ENCODE data around the gene SCLY.

SCLY gene

DNA sequence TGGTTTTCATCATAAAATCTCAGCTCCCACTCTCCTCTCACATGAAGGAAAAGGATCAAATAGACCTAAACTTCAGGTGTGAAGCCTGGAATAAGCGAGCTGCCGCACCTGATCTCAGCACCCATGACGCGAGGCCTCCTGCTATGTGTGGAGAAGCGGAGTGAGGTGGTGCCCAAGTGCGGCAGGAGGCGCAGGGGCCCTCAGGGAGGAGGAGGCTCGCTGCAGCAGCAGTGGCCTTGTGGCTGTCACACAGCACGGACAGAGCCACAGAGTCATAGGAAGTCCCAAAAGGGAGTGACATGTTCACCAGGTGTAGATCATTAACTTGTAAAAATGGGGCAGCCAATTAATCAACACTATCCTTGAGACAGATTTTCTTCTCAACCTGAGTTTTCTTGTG, 9.1 kb downstream of the SCLY start:
- no peak for DNase-seq (ENCODE audit: low read depth in 2 of 2)

DNA sequence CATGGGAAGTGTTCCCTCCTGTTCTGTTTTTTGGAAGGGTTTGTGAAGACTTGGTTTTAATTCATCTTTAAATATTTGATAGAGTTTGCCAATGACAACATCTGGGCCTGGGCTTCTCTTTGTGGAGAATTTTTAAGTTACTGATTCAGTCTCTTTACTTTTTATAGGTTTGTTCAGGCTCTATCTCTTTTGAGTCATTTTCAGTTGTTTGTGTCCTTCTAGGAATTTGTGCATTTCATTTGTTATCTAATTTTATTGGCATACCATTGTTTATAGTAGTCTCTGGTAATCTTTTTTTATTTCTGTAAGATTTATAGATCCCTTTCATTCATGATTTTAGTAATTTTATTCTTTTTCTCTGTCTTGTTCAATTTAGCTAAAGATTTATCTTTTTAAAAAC, 14.6 kb downstream of the SCLY start:
- no peak for DNase-seq (ENCODE audit: low read depth in 2 of 2)

DNA sequence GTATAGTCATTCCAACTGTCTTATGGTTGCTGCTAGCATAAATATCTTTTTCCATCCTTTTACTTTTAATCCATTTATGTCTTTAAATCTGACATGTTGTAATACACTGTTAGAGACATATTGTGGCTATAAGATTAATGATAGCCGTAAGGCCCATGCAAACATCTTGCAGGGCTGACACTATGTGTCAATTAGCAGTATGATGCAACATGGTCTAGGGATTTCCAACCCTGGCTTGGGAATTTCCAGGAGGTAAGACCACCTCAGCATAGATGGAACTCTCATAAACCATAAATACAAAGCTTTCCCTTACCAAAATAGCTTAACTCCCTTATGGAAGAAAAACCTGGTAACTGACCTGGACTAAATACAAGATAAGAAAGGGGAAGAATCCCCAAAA, 16.5 kb downstream of the SCLY start:
- DNase-seq (ENCODE audit: low read depth in 2 of 2), result no peak

DNA sequence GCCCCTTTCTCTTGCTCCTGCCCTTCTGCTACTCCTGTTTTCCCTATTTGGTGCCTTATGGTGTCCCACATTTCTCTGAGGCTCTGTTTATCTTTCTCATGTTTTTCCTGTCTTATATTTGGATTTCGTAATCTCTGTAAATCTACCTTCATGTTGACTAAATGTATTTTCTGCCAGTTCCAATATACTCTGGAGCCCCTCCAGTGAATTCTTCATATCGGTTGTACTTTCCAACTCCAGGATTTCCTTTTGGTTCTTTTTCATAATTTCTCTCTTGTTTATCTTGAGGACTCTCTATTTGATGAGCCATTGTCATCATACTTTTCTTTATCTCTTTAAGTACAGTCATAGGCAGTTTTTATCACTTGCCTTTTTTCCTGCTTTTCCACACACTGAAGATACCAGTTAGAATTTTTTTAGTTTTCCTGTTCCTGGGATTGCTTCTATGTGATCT, 19.1 kb downstream of the SCLY start:
- no peak for DNase-seq (ENCODE audit: low read depth in 2 of 2)

DNA sequence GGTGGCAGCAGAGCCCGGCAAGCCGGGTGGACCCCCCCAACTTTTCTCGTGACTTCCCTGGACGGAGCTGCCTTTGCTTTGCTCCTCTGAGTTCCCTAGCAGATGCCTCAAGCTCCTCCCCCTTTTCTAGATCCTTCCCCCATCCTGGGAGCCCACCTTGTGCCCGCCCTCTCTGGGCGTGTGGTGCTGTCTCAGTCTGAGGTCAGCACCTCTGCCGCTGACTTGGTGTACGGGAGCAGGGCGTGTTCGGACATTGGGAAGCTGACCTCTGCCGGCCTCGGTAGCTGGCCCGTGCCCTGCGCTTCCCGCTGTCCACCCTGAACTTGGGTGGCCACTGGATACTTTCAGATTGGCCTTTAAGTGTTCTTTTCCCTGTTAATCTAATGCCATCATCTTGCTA, 19.7 kb downstream of the SCLY start:
- no peak for DNase-seq (ENCODE audit: low read depth in 2 of 2)

DNA sequence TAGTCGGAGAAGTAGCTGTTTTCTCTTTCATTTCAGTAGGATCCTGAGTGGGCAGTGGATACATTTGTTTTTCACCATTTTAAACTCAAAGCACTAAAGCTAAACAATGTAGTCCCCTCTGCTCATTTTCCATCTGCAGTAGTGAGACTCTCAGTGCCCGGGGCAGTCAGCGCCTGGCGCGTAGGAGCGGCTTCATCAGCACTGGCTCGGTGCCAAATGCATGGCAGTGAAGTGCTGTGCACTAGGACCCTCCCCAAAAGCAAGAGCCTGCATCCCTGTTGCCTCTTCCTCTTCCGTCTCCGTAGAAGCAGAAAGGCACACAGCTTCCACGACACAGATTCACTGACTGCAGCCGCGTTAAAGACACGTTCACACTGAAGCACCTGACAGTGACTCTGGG, 20.3 kb downstream of the SCLY start:
- no peak for DNase-seq (ENCODE audit: low read depth in 2 of 2)

DNA sequence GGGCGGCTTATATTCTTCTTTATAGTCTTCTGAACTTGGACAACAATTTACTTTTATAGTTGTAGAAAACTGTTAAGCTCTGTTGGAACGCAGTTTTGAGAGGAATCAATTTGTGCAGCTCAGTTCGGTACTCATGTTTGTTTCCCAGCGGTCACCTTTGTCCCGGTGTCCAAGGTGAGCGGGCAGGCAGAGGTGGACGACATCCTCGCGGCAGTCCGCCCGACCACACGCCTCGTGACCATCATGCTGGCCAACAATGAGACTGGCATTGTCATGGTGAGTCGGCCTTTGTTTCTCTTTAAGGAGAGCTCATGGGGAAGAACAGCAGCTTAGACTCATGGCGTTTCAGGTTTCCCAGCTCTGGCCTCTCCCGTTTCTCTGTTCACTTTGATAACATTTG, 20.8 kb downstream of the SCLY start:
- no peak for DNase-seq (ENCODE audit: low read depth in 2 of 2)

DNA sequence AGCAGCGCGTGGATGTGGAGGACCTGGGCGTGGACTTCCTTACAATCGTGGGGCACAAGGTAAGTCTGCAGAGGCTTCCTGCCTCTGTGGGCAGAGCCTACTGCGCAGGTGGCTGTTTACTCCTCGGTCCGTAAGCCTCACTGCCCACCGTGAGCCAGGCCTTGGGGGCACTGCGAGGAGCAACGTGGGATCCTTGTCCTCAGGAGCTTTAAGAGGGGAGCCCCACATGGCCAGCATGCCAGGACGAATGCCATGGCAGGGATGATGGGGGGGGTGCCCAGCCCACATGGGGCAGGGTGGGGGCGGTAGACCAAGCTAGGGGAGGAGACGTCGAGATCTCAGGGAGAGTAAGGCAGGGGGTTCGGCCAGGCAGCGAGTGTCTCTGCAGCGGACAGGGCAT, 21.4 kb downstream of the SCLY start:
- DNase-seq (ENCODE audit: low read depth in 2 of 2), result no peak

DNA sequence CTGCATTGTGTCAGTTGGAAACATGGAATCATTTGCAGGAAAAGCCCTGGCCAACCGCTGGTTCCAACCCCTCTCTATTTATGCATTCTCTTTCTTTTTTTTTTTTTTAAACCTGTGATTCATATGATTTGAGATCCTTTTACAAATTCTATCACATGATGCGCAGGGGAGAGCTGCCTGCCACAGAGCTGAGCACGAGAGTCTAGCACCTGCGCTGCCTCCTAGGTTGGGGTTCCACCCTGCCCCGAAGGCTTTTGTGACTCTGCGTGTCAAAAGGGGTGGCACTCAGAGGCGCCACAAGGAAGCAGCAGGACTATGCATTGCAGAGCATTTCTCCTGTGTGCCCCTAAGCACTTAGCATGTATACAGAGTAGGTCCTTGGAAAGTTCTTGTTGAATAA, 22.0 kb downstream of the SCLY start:
- DNase-seq (ENCODE audit: low read depth in 2 of 2), result no peak

DNA sequence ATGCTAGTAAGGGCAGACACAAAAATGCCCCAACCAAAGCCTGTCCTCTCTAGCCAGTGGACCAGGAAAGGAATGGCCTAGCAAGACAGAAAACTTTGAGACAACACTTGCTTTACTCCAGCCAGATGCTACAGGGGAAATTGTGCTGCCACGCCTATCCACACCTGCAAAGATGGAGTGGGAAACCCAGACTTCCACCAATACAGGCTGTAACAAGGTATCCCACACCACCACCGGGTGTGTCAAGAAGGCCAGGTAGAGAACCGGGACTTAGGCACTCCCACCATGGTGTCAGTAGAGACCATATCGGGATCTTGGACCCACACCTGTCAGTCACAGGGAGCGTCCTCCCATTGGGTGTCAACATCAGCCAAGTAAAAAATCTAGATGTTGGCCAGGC, 23.1 kb downstream of the SCLY start:
- DNase-seq (ENCODE audit: low read depth in 2 of 2), result no peak

DNA sequence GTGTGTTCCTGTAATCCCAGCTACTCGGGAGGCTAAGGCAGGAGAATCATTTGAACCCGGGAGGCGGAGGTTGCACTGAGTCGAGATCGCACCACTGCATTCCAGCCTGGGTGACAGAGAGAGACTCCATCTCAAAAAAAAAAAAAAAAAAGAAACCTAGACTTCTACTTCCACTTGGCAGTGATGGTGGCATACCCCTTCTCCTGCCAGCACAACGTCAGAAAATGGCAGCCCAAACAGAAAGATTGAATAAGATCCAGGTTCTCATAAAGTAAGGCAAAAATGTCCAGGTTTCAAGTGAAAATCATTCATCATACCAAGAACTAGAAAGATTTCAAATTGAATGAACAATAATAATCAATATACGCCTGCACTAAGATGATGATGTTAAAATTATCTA, 24.0 kb downstream of the SCLY start:
- no peak for DNase-seq (ENCODE audit: low read depth in 2 of 2)

DNA sequence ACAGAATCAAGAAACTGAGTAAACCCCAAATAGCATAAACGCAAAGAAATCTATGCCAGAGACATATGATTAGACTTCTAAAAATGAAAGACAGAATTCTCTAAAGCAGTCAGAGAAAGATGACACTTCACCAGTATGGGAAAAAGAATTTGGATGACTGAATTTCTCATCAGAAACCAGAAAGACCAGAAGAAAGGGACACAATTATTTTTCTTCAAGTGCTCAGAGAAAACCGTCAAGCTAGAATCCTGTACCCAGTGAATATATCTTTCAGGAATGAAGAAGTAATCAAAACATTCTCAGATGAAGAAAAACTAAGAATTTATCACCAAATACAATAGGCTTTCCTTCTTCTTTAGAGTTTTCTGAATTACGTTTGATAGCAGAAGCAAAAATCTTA, 25.1 kb downstream of the SCLY start:
- DNase-seq (ENCODE audit: low read depth in 2 of 2), result no peak

DNA sequence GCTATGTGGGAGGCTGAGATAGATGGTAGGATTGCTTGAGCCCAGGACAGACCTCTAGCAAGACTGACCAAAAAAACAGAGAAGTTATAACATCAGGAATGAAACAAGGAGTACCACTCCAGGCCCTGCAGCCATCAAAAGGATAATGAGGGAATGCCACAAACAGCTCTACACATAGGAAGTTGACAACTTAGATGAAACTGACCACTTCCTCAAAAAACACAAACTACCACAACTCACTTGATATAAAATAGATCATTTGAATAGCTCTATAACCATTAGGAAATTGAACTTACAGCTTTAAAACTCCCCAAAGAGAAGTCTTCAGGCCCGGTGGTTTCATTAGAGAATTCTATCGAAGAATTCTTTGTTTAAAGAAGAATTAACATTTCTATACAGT, 26.4 kb downstream of the SCLY start:
- no peak for DNase-seq (ENCODE audit: low read depth in 2 of 2)

DNA sequence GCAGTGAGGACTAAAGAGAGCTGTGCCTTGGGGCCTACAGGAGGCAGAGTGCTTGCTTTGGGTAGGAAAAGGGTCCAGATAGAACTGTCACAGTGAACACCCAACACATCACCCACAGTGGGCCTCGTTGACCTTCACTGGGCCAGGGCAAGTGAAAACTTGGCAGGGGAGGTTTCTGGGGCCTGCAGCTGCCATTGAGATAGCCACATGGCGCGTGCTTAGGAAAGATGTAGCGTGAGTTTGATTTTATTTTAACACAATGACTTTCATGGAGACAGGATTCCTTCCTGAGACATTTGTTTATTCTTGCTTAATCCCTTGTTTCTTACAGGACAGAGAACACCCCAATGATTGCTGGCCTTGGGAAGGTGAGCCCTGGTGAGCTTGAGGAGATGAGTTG, 30.1 kb downstream of the SCLY start:
- no peak for DNase-seq (ENCODE audit: low read depth in 2 of 2)

DNA sequence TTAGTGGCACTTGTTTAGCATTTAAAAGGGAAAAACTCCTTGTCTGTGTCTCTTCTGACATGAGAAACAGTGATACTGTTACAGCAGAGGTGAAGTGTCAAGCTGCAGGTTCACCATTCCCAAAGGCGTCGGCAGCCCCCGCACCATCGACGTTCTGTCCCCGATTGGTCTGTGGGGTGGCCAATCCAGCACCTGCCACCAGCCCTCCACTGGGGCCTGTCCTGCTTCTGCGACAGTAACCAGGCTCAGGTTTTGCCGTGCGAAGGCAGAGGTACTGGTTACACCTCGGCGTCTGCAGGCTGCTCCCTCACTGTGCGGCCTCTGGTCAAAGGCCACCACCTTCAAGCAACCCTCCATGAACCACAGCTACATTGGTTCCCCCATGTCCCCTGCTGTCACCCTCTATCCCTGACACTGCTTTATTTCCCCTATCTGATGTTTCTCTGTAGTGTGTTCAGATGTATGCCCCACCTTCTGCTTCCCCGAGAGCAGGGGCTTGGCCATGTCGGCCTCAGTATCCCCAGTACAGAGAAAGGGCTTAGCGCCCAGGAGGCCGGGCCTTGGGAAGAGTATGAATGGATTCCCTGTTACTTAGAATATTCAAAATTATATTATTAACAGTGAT, 30.7 kb downstream of the SCLY start:
- no peak for DNase-seq (ENCODE audit: low read depth in 2 of 2)

DNA sequence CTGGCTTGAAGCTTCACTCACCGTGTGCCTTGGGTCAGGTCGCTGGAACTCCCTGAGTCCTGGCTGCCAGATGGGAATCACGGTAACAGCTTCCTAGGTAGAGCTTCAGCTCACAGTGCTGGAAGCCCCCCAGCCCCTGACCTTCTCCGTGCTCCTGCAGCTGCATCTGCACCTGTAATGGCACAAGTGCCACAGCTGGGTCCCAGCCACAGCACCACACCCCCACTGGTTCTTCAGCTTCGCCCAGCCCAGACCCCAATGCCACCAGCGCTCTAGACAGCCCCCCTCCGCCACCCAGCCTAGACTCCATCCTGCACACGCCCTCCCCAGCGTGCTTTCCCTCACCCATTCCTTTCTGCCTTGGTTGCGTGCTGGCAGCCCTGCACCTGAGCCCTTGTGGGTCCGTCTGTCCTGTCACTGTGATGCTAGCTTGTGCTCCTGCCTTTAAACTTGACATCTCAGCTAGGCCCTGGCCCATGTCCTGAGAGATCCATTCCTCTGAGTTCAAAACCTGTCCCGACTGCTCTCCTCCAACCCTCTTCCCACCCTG, 31.8 kb downstream of the SCLY start:
- DNase-seq (ENCODE audit: low read depth in 2 of 2), result no peak

DNA sequence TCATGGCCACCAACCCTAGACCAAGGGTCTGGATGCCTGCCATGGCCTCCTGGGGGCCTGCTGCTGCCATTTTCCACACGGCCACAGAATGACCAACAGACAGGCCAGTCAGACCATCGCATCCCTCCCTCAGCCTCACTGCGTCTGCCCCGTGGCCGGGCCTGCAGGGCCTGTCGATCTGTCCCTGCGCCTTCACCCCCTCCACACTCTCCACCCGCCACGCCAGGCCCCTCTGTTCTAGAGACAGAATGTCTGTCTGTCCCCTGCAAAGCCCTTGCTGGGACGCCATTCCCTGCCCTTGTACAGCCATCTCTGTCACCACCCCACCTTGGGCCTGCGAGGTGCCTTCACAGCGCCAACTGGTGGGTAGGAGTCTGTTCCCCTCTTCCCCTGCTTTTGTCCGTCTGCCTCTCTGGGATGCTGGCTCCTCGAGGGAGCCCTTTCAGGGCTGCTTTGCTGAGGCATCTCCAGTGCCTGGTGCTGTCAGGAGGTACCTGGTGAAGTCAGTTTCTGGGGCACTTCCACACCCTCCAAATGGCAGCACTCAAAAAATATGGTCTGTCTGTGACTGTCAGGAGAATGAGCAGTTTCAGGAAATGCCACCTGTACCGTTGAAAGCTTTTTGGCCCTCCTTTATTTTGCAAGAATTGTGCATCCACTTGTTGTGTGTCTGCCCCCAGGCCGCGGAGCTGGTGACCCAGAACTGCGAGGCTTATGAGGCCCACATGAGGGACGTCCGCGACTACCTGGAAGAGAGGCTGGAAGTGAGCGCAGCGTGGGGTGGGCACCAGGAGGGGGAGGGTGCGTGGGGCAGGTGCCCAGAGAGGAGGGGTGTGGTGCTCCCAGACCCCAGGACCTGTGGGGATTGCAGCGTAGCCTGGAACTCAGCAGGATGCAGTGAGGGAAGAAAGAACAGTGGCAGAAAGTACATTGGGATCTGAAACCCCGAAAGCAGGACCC, 32.7 kb downstream of the SCLY start:
- DNase-seq (ENCODE audit: low read depth in 2 of 2), result no peak

DNA sequence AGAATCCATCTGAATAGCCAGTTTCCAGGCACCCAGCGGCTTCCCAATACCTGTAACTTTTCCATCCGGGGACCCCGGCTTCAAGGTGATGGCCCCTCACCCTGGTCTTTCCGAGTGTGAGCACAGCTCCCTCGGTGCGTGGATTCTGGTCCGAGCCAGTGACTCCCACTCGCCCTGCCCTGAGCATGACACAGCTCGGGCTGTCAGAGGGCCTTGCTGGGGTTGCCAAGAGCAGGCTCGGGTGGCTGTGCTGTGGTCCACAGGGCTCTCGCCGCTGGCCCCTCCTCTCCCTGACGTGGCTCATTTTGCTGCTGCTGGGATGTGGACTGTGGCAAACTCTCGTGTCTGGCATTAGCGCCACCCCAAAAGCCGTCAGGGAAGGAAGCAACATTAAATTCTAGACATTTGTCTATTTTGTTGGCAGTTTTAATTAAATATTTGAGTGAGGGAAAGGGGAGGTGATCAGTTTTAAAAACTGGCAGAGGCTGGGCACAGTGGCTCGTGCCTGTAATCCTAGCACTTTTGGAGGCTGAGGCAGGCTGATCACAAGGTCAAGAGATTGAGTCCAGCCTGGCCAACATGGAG, 33.7 kb downstream of the SCLY start:
- no peak for DNase-seq (ENCODE audit: low read depth in 2 of 2)

DNA sequence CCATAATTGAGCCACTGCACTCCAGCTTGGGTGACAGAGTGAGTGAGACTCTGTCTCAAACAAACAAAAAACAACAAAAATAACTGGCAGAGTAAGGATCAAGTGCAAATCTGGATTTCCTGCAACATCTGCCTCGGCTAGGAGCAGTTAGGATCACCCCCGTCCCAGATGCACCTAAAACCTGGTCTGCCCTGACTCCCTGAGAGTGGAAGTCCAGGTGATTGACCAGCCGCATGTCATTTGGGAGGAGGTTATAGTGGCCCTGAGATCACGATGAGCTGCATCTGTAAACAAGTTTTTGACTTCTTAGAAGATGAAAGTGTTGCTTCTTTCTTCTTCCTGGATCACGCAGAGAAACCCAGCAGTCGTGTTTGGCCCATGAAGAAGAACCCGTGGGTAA, 34.3 kb downstream of the SCLY start:
- DNase-seq (ENCODE audit: low read depth in 2 of 2), result no peak

DNA sequence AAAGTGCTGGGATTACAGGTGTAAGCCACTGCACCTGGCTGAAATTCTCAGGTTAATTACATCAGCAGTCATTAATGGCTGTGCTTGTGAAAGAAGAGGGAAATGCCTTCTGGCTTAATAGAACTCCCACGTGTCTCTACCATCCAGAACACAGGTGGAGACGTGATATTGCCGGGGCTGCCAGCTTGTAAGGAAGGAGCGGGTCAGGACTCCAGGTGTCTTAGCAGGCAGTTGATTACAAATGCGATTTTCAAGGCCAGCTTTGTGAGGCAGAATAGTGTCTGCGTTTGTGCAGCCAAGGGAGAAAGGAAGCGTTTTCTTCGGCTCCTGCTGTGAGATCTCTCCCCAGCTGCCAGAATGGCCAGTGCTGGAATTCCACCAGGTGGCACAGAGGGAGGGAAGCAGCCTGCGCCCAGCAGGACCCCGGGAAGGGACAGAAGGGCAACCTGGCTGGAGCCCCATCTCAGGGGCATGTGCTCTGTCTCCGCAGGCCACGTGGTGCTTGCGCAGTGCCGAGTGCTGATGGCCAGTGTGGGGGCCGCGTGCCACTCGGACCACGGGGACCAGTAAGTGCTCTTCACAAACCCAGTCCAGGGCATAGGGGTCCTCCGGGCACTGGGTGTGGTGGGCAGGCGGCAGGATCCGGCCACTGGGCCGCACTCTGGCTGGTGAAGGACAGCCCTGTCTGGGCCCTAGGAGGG, 35.7 kb downstream of the SCLY start:
- no peak for DNase-seq (ENCODE audit: low read depth in 2 of 2)

DNA sequence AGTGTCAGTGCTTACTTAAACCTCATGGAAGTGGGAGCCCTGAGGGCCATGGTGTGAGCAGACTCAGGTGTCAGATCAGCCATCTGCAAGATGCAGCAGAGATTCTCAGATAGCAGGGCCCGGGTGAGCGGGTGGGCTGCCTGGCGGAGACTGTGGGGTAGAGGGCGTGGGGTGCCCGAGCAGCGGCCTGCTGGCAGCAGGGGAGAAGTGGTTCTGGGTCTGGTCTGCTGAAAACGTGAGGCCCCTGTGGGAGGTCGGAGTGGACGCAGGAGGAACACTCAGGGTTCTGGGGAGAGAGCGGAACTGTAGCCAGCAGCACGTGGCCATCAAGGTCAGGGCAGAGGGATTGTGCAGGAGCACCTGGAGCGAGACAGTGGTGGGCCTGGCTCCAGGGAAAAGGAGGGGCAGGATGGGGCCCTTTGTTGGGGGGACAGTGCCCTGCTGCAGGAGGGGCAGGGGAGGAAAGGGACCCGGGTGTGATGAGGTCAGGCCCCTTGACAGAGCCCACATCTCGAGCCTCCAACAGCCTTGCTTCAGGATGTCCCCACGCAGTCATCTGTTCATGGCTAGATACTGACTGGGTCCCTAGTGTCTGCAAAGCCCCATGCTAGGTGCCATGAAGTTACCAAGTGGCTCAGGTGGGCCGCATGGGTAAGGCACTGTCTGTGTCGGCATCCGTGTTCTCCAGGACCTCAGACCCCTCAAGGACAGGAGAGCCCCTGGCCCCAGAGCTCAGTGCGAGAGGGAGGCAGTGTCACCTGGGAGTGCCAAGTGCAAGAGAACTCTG, 36.6 kb downstream of the SCLY start:
- no peak for DNase-seq (ENCODE audit: low read depth in 2 of 2)

All from stimulated activated CD4-positive, alpha-beta T cell treated with anti-CD3 and anti-CD28 coated beads, Interleukin-4, amount 100 ng/mL, for 48 hours (primary cell).